GM12878 (cell line): ENCODE results near the gene RXRG. TPM values are rescaled to one million over a fixed set of nuclear protein-coding genes. Genes with fewer than 3 reads are reported as not detected.

Experiments
- ATAC-seq: fragments of 200-7000 bp; cut with Tn5 transposase; 3 replicates; pipeline ENCODE4 v1.9.1; 2020; ENCODE audit warnings: mild to moderate bottlenecking, moderate library complexity
- BruUV-seq: library from RNA; stranded (reverse); fragments of 400-500 nt; replicated peaks from 2 replicates; lab custom pipeline; 2021; lab: Mats Ljungman, UMichigan
- CTCF ChIA-PET: fragments of 300-600 bp; sonication (Branson Sonifier 250); formaldehyde crosslinking; extraction: SDS; loops from one replicate; lab custom pipeline; 2021; ENCODE audit warnings: inconsistent platforms; lab: Yijun Ruan, JAX
- POLR2A ChIA-PET: fragments of 350-600 bp; formaldehyde crosslinking; extraction: SDS; loops from one replicate; lab custom pipeline; 2021; ENCODE audit warnings: inconsistent platforms; lab: Charles Lee
- RAD21 ChIA-PET: fragments of 300-600 bp; sonication (Branson Sonifier 250); formaldehyde crosslinking; loops from one replicate; lab custom pipeline; 2023; ENCODE audit warnings: antibody characterized with exemption; ENCODE audit not compliant: unreplicated experiment; lab: Charles Lee
- SMC1A ChIA-PET: fragments of 300-600 bp; sonication (Branson Sonifier 250); formaldehyde crosslinking; loops from one replicate; lab custom pipeline; 2023; ENCODE audit not compliant: unreplicated experiment, uncharacterized antibody; lab: Charles Lee
- DNase-seq: peaks from one replicate; pipeline ENCODE4 v3.0.0-alpha.2; 2011; ENCODE audit warnings: low read depth, low spot score
- FAIRE-seq: peaks from 3 replicates; lab custom pipeline; 2011; peaks lifted over from hg19 to GRCh38; lab: Jason Lieb, UNC
- H2AFZ ChIP-seq: 2 replicates; pipeline ENCODE4 v1.6.0; 2011; ENCODE audit warnings: low read depth, low read length, control low read depth; ENCODE audit not compliant: control insufficient read depth
- H3K27ac ChIP-seq: 2 replicates; pipeline ENCODE4 v1.5.1; 2011; ENCODE audit warnings: control low read depth; ENCODE audit not compliant: control insufficient read depth, insufficient read depth
- H3K27me3 ChIP-seq, 2 experiments: replicated peaks in 1 of 2; 2 replicates each; pipeline versions ENCODE4 v1.6.0 to v1.6.1; 2011; ENCODE audit warnings: low read length in 1 of 2; ENCODE audit not compliant: control insufficient read depth in 2 of 2, insufficient read depth in 2 of 2
- H3K36me3 ChIP-seq, 2 experiments: 2 replicates each; pipeline ENCODE4 v1.5.1; 2011; ENCODE audit warnings: low read length in 1 of 2; ENCODE audit not compliant: control insufficient read depth in 2 of 2, insufficient read depth in 2 of 2
- H3K4me1 ChIP-seq: 2 replicates; pipeline ENCODE4 v1.6.1; 2011; ENCODE audit warnings: mild to moderate bottlenecking, low read length, moderate library complexity, mixed read lengths; ENCODE audit not compliant: control insufficient read depth, insufficient read depth
- H3K4me2 ChIP-seq: 2 replicates; pipeline ENCODE4 v1.6.0; 2011; ENCODE audit warnings: control low read depth; ENCODE audit not compliant: control insufficient read depth, insufficient read depth
- H3K4me3 ChIP-seq: fragments of 200-600 bp; sonication (generic); 2 replicates; pipeline ENCODE4 v1.5.1; 2016
- H3K79me2 ChIP-seq: 2 replicates; pipeline ENCODE4 v1.6.0; 2011; ENCODE audit warnings: low read length; ENCODE audit not compliant: control insufficient read depth, insufficient read depth
- H3K9ac ChIP-seq: 2 replicates; pipeline ENCODE4 v1.8.0; 2011; ENCODE audit warnings: low read length, control low read depth, mixed read lengths; ENCODE audit not compliant: control insufficient read depth, insufficient read depth
- H3K9me3 ChIP-seq: replicated peaks from 3 replicates; pipeline ENCODE4 v1.5.1; 2011; ENCODE audit warnings: mild to moderate bottlenecking, low read length; ENCODE audit not compliant: control insufficient read depth, insufficient read depth
- H4K20me1 ChIP-seq: 2 replicates; pipeline ENCODE4 v1.6.0; 2011; ENCODE audit not compliant: control insufficient read depth, insufficient read depth
- E2F4 ChIP-seq: IDR thresholded peaks from 2 replicates; pipeline ENCODE4 v1.6.1; 2012; ENCODE audit warnings: low read depth, low read length, improper control_type of control experiment
- E2F8 ChIP-seq: fragments of 450-650 bp; IDR thresholded peaks from 2 replicates; pipeline ENCODE4 v1.6.1; 2018; ENCODE audit warnings: mild to moderate bottlenecking, low read depth, moderate library complexity; ENCODE audit not compliant: partially characterized antibody
- KAT2A ChIP-seq: conservative IDR thresholded peaks from 2 replicates; pipeline ENCODE4 v1.6.1; 2011; ENCODE audit warnings: low read depth, low read length; ENCODE audit not compliant: control insufficient read depth
- YY1 ChIP-seq: IDR thresholded peaks from 2 replicates; pipeline ENCODE4 v1.6.1; 2011; ENCODE audit warnings: low read depth, mild to moderate bottlenecking, low read length
- WGBS: methylation state at CpG from one replicate; pipeline ENCODE4 v1.1.6; 2016; ENCODE audit warnings: low lambda C conversion rate; ENCODE audit not compliant: insufficient replicate concordance, insufficient coverage; ENCODE audit errors: missing lambda C conversion rate; 5-methylcytosine and 5-hydroxymethylcytosine counted together
- in situ Hi-C: fragments of 300-500 bp; cut with MboI; formaldehyde crosslinking; loops from 9 replicates; pipeline ENCODE4 v1.14.3; 2018; ENCODE audit warnings: mixed read lengths
- intact Hi-C: fragments of 100-400 bp; cut with micrococcal nuclease; formaldehyde crosslinking; loops from one replicate; pipeline ENCODE4 v1.14.2; 2022; ENCODE audit not compliant: unreplicated experiment
- polyA plus RNA-seq, 11 experiments: library from polyadenylated mRNA; depleted of rRNA in 4 of 11; unstranded in 6 of 11; stranded (reverse) in 5 of 11; fragments of >200 nt; fragmentation: Nextera tagmentation in 4 of 11; fragmentation: Illumina TruSeq in 1 of 11; extraction: Ambion mirVana in 4 of 11; extraction: Trizol in 1 of 11; gene quantifications; 1 replicate in 1 of 11; 2 replicates in 10 of 11; pipeline versions ENCODE4 v1.2.1 to v1.2.3, GENCODE V29; 2011 to 2016; ENCODE audit warnings: inconsistent platforms in 2 of 11, missing spikeins in 2 of 11, low read depth in 1 of 11
- total RNA-seq, 4 experiments: library from RNA; depleted of rRNA in 3 of 4; stranded (reverse); fragments of >200 nt in 3 of 4; fragmentation: Illumina TruSeq in 1 of 4; extraction: Trizol in 1 of 4; gene quantifications; 2 replicates each; pipeline versions ENCODE4 v1.2.1 to v1.2.3, GENCODE V29; 2013 to 2021

RXRG gene
- total and polyA plus RNA-seq, 10 of the 15 experiments (the other 5 are each of a cell fraction or from before 2014, with no cell fraction given): 0.10 TPM; not detected in 9

GRCh38 chr1:165397944-165398343 lies 47.0 kb downstream of the RXRG start (continued):
- TF ChIP-seq KAT2A: no peak

- H3K27ac ChIP-seq: no peak overlapping the region
- H3K27me3 ChIP-seq: no peaks in the 10 kb centered on the region; a peak in 2 of 4 replicates
- CTCF ChIA-PET: interaction anchor here (0.8 to 7.0 kb wide), 5 partner anchors 26 to 201 kb away, joined by 3 to 176 read pairs (median 7); no protein-coding TSS in a partner anchor
- no peak overlapping the region for H3K4me3 ChIP-seq
- H3K79me2 ChIP-seq: no peaks in the 10 kb centered on the region
- in situ Hi-C loops: no loop called here
- DNase-seq (no peak), FAIRE-seq (no peak), ATAC-seq (no peak)
- POLR2A ChIA-PET: no interaction called here
- RAD21 ChIA-PET: interaction anchor here (0.6 to 2.0 kb wide), 2 partner anchors 198 to 455 kb away, joined by 4 to 10 read pairs; no protein-coding TSS in a partner anchor
- H3K4me2 ChIP-seq: no peak overlapping the region
- intact Hi-C loops: loop anchor here (10.0 kb wide), 3 partner anchors 259 to 429 kb away; partner anchors contain the start of gene UCK2
- no peak overlapping the region for H3K9ac ChIP-seq
- 26% methylated on average over 4 of the region's 4 CpGs for WGBS
- no TSS peak for BruUV-seq
- no peak overlapping the region for H2AFZ ChIP-seq
- H4K20me1 ChIP-seq: no peaks in the 10 kb centered on the region
- H3K9me3 ChIP-seq: no peaks in the 10 kb centered on the region
- SMC1A ChIA-PET: interaction anchor here (1.1 to 5.6 kb wide), 3 partner anchors 10 to 200 kb away, joined by 3 to 109 read pairs (median 4); no protein-coding TSS in a partner anchor
- H3K4me1 ChIP-seq: peaks cover 9% of the 10 kb centered on the region; the same call in 1 of the 2 replicates
- TF ChIP-seq E2F8: no peak
- no peak for TF ChIP-seq E2F4
- no peak for TF ChIP-seq YY1
- H3K36me3 ChIP-seq: no peaks in the 10 kb centered on the region
Observed at GRCh38 chr1:165395901-165396300, 49.0 kb downstream of the RXRG start.
